Stimulated activated CD4-positive, alpha-beta T cell treated with anti-CD3 and anti-CD28 coated beads, Interleukin-1b, Interleukin-23, amount 100 ng/mL, for 48 hours (primary cell): ENCODE measurements around the gene DLD.
"Not testable (repeated sequence)": the region's sequence is repeated elsewhere in the genome, so short reads cannot be mapped to it uniquely, and the experiment has no call there.

Source experiments
- DNase-seq: peaks from one replicate; pipeline ENCODE4 v3.0.0-alpha.2; 2020

DLD gene

GRCh38 chr7:107917763-107918651 lies 27.0 kb downstream of the DLD start:
- DNase-seq, result no peak

GRCh38 chr7:107918948-107919347 lies 28.0 kb downstream of the DLD start:
- no peak for DNase-seq

- no peak for DNase-seq
These were observed 29.2 kb downstream of the DLD start for GRCh38 chr7:107920048-107920772.

GRCh38 chr7:107921826-107922225 lies 30.8 kb downstream of the DLD start:
- not testable (repeated sequence) for DNase-seq

GRCh38 chr7:107922886-107923285 lies 31.9 kb downstream of the DLD start:
- no peak for DNase-seq

- no peak for DNase-seq
These were observed 34.0 kb downstream of the DLD start for GRCh38 chr7:107924841-107925504.

- no peak for DNase-seq
These were observed 35.5 kb downstream of the DLD start for GRCh38 chr7:107926481-107926880.

- DNase-seq, result no peak
These were observed 40.9 kb downstream of the DLD start for GRCh38 chr7:107931740-107932515.

GRCh38 chr7:107932805-107933204 lies 41.8 kb downstream of the DLD start:
- DNase-seq, result no peak

GRCh38 chr7:107933386-107934013 lies 42.5 kb downstream of the DLD start:
- DNase-seq, result no peak

- no peak for DNase-seq
These were observed 44.2 kb downstream of the DLD start for GRCh38 chr7:107934991-107935770.

- no peak for DNase-seq
These were observed 45.3 kb downstream of the DLD start for GRCh38 chr7:107936312-107936711.

- DNase-seq, result no peak
These were observed 46.5 kb downstream of the DLD start for GRCh38 chr7:107937531-107937930.

- DNase-seq, result no peak
These were observed 47.7 kb downstream of the DLD start for GRCh38 chr7:107938456-107939250.

- DNase-seq, result no peak
These were observed 48.8 kb downstream of the DLD start for GRCh38 chr7:107939573-107940489.

- no peak for DNase-seq
These were observed 50.0 kb downstream of the DLD start for GRCh38 chr7:107940951-107941350.

GRCh38 chr7:107943018-107943417 lies 52.0 kb downstream of the DLD start:
- no peak for DNase-seq

GRCh38 chr7:107944411-107945169 lies 53.6 kb downstream of the DLD start:
- DNase-seq, result no peak

- DNase-seq, result no peak
These were observed 54.3 kb downstream of the DLD start for GRCh38 chr7:107945332-107945731.
